B cell (primary cell): Measurements from ENCODE around the gene ATP5MC3. TPM values are rescaled to one million over a fixed set of nuclear protein-coding genes. Genes with fewer than 3 reads are reported as not detected.
A peak's percentile ranks its signal among the peaks of the same experiment; 100 is the strongest.
"Not testable (repeated sequence)": the region's sequence is repeated elsewhere in the genome, so short reads cannot be mapped to it uniquely, and the experiment has no call there.

Experiments
- ATAC-seq: fragments of 200-7000 bp; cut with Tn5 transposase; one replicate; pipeline ENCODE4 v1.10.0; 2021; ENCODE audit warnings: low read depth, mild to moderate bottlenecking, moderate number of reproducible peaks, moderate library complexity
- CTCF ChIA-PET: fragments of 350-600 bp; sonication (Branson Sonifier 250); formaldehyde crosslinking; loops from one replicate; lab custom pipeline; 2021; ENCODE audit warnings: antibody characterized with exemption, inconsistent platforms; lab: Charles Lee
- POLR2A ChIA-PET: fragments of 350-600 bp; sonication (Branson Sonifier 250); formaldehyde crosslinking; loops from one replicate; lab custom pipeline; 2021; ENCODE audit warnings: antibody characterized with exemption; lab: Charles Lee
- DNase-seq: peaks from one replicate; pipeline ENCODE4 v3.0.0; 2013
- H2AFZ ChIP-seq: 2 replicates; pipeline ENCODE4 v1.6.1; 2012; ENCODE audit warnings: mild to moderate bottlenecking, low read depth, low read length; ENCODE audit not compliant: insufficient read depth, poor library complexity, severe bottlenecking
- H3K27ac ChIP-seq, 2 donors: 1 replicate in 1 of 2; 2 replicates in 1 of 2; pipeline ENCODE4 v1.5.1; 2012 to 2013; ENCODE audit warnings: low read length in 2 of 2, mild to moderate bottlenecking in 2 of 2, moderate library complexity in 1 of 2
- H3K27me3 ChIP-seq, 4 experiments: fragments of 200-600 bp in 1 of 4; sonication (generic) in 1 of 4; replicated peaks in 1 of 4; 1 replicate in 2 of 4; 2 replicates in 2 of 4; pipeline versions ENCODE4 v1.6.1 to v1.7.0; 2013 to 2016; ENCODE audit warnings: low read length in 3 of 4, mild to moderate bottlenecking in 2 of 4, mixed read lengths in 1 of 4, moderate library complexity in 1 of 4; ENCODE audit not compliant: insufficient read depth in 4 of 4, control insufficient read depth in 3 of 4; ENCODE audit errors: control extremely low read depth in 1 of 4
- H3K36me3 ChIP-seq, 2 experiments: replicated peaks in 1 of 2; 1 replicate in 1 of 2; 2 replicates in 1 of 2; pipeline versions ENCODE4 v1.6.1 to v1.7.1; 2013; ENCODE audit warnings: low read length in 1 of 2; ENCODE audit not compliant: insufficient read depth in 2 of 2, control insufficient read depth in 1 of 2; ENCODE audit errors: control extremely low read depth in 1 of 2, extremely low read depth in 1 of 2
- H3K4me1 ChIP-seq, 2 donors: fragments of 200-600 bp in 1 of 2; sonication (generic) in 1 of 2; 1 replicate in 1 of 2; 2 replicates in 1 of 2; pipeline versions ENCODE4 v1.5.1 to v1.6.1; 2013 to 2017; ENCODE audit warnings: low read length in 2 of 2; ENCODE audit not compliant: control insufficient read depth in 2 of 2, insufficient read depth in 2 of 2
- H3K4me2 ChIP-seq: replicated peaks from 2 replicates; pipeline ENCODE3; 2012; ENCODE audit warnings: mild to moderate bottlenecking, low read depth, low read length; ENCODE audit not compliant: poor library complexity, severe bottlenecking
- H3K4me3 ChIP-seq, 5 experiments: fragments of 200-600 bp in 1 of 5; sonication (generic) in 1 of 5; 1 replicate in 3 of 5; 2 replicates in 2 of 5; pipeline versions ENCODE4 v1.5.1 to v1.7.0; 2011 to 2016; ENCODE audit warnings: low read length in 4 of 5, mild to moderate bottlenecking in 4 of 5, low read depth in 2 of 5, control low read depth in 1 of 5, moderate library complexity in 1 of 5; ENCODE audit not compliant: insufficient read depth in 1 of 5; ENCODE audit errors: control extremely low read depth in 1 of 5, extremely low read depth in 1 of 5
- H3K79me2 ChIP-seq: fragments of 200-600 bp; sonication (generic); one replicate; pipeline ENCODE4 v1.6.0; 2016; ENCODE audit warnings: low read length; ENCODE audit not compliant: control insufficient read depth, insufficient read depth
- H3K9ac ChIP-seq: fragments of 200-600 bp; sonication (generic); 2 replicates; pipeline ENCODE4 v1.6.1; 2017; ENCODE audit warnings: mild to moderate bottlenecking, low read length, moderate library complexity
- H3K9me3 ChIP-seq, 3 donors: one replicate each; pipeline versions ENCODE4 v1.6.1 to v1.7.1; 2013; ENCODE audit warnings: low read length in 2 of 3; ENCODE audit not compliant: control insufficient read depth in 2 of 3, insufficient read depth in 1 of 3; ENCODE audit errors: control extremely low read depth in 1 of 3
- H4K20me1 ChIP-seq: 2 replicates; pipeline ENCODE4 v1.6.0; 2012; ENCODE audit warnings: mild to moderate bottlenecking, low read length; ENCODE audit not compliant: insufficient read depth, control insufficient read depth, poor library complexity, severe bottlenecking
- H3K27ac Mint-ChIP-seq: one replicate; pipeline ENCODE4 v1.8.0; 2021; ENCODE audit warnings: mixed read lengths
- H3K27me3 Mint-ChIP-seq: one replicate; pipeline ENCODE4 v1.8.0; 2021; ENCODE audit warnings: mixed read lengths
- H3K4me1 Mint-ChIP-seq: one replicate; pipeline ENCODE4 v1.8.0; 2021; ENCODE audit warnings: mixed read lengths
- H3K4me3 Mint-ChIP-seq: one replicate; pipeline ENCODE4 v1.8.0; 2021; ENCODE audit warnings: mixed read lengths
- H3K9me3 Mint-ChIP-seq: one replicate; pipeline ENCODE4 v1.8.0; 2022; ENCODE audit warnings: mixed read lengths; ENCODE audit not compliant: insufficient read depth
- CTCF ChIP-seq: fragments of 200-600 bp; IDR thresholded peaks from one replicate; pipeline ENCODE4 v1.8.0; 2022; ENCODE audit warnings: antibody characterized with exemption, mild to moderate bottlenecking
- EZH2 ChIP-seq: IDR thresholded peaks from 2 replicates; pipeline ENCODE4 v1.6.1; 2012; ENCODE audit warnings: borderline replicate concordance, low read depth, mild to moderate bottlenecking, moderate library complexity, low read length; ENCODE audit not compliant: insufficient read depth, poor library complexity, severe bottlenecking
- WGBS: methylation state at CpG from one replicate; pipeline ENCODE4 v1.1.5; 2013; ENCODE audit warnings: missing lambda C conversion rate; ENCODE audit not compliant: insufficient coverage; 5-methylcytosine and 5-hydroxymethylcytosine counted together
- intact Hi-C: fragments of 100-400 bp; cut with micrococcal nuclease; formaldehyde crosslinking; loops from one replicate; pipeline ENCODE4 v1.10.0; 2022
- polyA minus RNA-seq: library from RNA; depleted of rRNA, polyadenylated mRNA; stranded (reverse); fragments of >200 nt; gene quantifications from 2 replicates; pipeline ENCODE4 v1.2.3, GENCODE V29; 2012
- polyA plus RNA-seq: library from polyadenylated mRNA; depleted of rRNA; stranded (reverse); fragments of >200 nt; gene quantifications from 2 replicates; pipeline ENCODE4 v1.2.3, GENCODE V29; 2012
- total RNA-seq, 2 donors: library from RNA; stranded (reverse); fragments of 120-200 nt in 1 of 2; gene quantifications; 1 replicate in 1 of 2; 2 replicates in 1 of 2; pipeline versions ENCODE4 v1.2.3 to v1.2.4, GENCODE V29; 2013 to 2022

ATP5MC3 gene
- total RNA-seq, result 68.5 and 68.9 TPM in 2 replicates
- 79.2 TPM for total RNA-seq (2013)
- 94.1 and 96.8 TPM in 2 replicates for polyA plus RNA-seq
- 31.7 and 52.0 TPM in 2 replicates for polyA minus RNA-seq

GRCh38 chr2:175181104-175181876, at the start of gene ATP5MC3:
ATP5MC3 (minus strand) TSS chr2:175181710; CDS start chr2:175181393, 317 bp downstream.
- CTCF ChIA-PET, result interaction anchor here (0.8 to 0.9 kb wide), 2 partner anchors 15 to 23 kb away, joined by 3 to 4 read pairs; no protein-coding TSS in a partner anchor
- Mint-ChIP-seq H3K4me1 (peaks cover 14% of the 10 kb centered on the region), H3K27ac (peak within 1 kb of the TSS; percentile 78), H3K9me3 (no peaks in the 10 kb centered on the region), H3K4me3 (peak within 1 kb of the TSS; percentile 91), H3K27me3 (peaks cover 3% of the 10 kb centered on the region)
- Histone ChIP-seq H2AFZ (peak within 1 kb of the TSS; percentile 94), H3K27ac (peak within 1 kb of the TSS; percentile 59 to 79), H3K79me2 (peaks cover 33% of the 10 kb centered on the region), H3K9me3 (no peaks in the 10 kb centered on the region), H3K4me1 (peaks cover 12 to 13% of the 10 kb centered on the region in 2 donors), H3K4me2 (peak within 1 kb of the TSS; percentile 89), H3K36me3 (peaks cover 5 to 34% of the 10 kb centered on the region in 2 experiments), H3K27me3 (no peaks in the 10 kb centered on the region), H3K9ac (peak within 1 kb of the TSS; percentile 88), H4K20me1 (peaks cover 17% of the 10 kb centered on the region), H3K4me3 (peak within 1 kb of the TSS; percentile 81 to 94 (median 88))
- WGBS, result under 1% methylated on average over 50 of the region's 53 CpGs
- POLR2A ChIA-PET, result interaction anchor here (0.5 kb wide), 1 partner anchor 529 kb away, joined by 3 read pairs; no protein-coding TSS in a partner anchor
- TF ChIP-seq EZH2, result no peak
- peak; percentile 22 for TF ChIP-seq CTCF
- peak; percentile 95 for ATAC-seq
- DNase-seq, result peak; percentile 95
- intact Hi-C loops, result loop anchor here (1.0 to 5.0 kb wide), 3 partner anchors 13 to 429 kb away; partner anchors contain the start of gene ATF2

- CTCF ChIA-PET, DNase-seq, H3K9me3 Mint-ChIP-seq, H3K9me3 ChIP-seq, H2AFZ ChIP-seq, H3K4me1 ChIP-seq, H3K4me3 Mint-ChIP-seq, POLR2A ChIA-PET, H3K36me3 ChIP-seq, H3K27ac Mint-ChIP-seq, H3K4me2 ChIP-seq, intact Hi-C loops, H3K27ac ChIP-seq, H4K20me1 ChIP-seq, H3K9ac ChIP-seq, H3K4me1 Mint-ChIP-seq, H3K4me3 ChIP-seq, H3K79me2 ChIP-seq, ATAC-seq: not testable (repeated sequence)
- H3K27me3 Mint-ChIP-seq, result peaks cover 14% of the 10 kb centered on the region
- H3K27me3 ChIP-seq, result peaks cover 0 to 20% (median 1%) of the 10 kb centered on the region in 4 experiments
- WGBS, result 100% methylated on average over 2 of the region's 4 CpGs
These were observed 47.1 kb upstream of the ATP5MC3 start for GRCh38 chr2:175228601-175229000.
